ENCODE measurements around the gene TOR3A.

Gene TOR3A

DNA sequence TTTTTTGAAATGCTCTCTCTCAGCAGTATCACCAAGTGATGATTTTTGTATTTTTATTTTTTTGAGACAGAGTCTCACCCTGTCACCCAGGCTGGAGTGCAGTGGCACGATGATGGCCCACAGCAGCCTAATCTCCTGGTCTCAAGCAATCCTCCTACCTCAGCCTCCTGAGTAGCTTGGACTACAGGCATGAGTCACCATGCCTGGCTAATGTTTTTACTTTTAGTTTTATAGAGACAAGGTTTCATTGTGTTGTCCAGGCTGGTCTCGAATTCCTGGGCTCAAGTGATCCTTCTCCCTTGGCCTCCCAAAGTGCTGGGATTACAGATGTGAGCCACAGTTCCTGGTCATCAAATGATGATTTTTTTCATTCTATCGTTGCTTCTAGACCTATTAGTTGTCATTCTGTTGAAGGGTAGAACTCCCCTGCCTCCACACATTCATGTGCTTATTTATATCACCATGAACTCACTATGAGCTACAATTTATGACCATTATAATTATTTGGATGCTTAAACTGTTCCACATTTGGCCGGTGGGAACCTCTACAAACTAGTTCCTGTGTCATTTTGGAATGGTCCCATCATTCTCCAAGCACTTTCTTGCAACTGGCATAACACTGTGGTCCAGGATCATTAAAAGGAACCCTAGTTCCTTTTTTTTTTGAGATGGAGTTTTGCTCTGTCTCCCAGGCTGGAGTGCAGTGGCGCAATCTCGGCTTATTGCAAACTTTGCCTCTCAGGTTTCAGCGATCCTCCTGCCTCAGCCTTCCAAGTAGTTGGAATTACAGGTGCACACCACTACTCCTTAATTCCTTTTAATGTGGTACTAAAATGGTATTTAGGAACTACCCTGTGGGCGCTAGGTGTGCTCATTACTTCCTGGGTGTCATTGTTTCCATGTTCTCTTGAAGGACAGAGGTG lies 20.2 kb upstream of the TOR3A start:
- DNase-seq (ENCODE audit: low read depth, low spot score) = no peak
- no peak overlapping the region for H3K27ac ChIP-seq

DNA sequence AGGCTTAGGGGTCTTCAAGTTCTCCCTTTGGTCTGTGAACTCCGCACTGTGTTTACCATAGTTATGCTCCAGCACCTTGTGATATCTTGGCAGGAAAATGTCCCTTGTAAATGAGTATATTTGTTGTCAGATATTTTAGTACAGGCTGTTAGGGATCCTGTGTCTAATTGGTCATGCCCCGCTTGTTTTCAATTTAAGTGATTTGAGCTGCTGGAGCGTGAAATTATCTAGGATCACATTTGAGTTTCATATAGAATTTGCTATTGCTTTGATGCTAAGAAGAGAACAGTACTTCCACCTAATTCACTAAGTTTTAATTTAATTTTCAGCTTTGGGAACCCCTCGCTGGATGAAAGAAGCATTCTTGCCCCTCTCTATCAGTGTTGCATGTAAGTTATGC lies 15.4 kb upstream of the TOR3A start:
- no peak overlapping the region for H3K27ac ChIP-seq
- no peak for DNase-seq (ENCODE audit: low read depth, low spot score)

GRCh38 chr1:179077396-179077795 lies 4.5 kb upstream of the TOR3A start:
- no peak for DNase-seq (ENCODE audit: low read depth, low spot score)

DNA sequence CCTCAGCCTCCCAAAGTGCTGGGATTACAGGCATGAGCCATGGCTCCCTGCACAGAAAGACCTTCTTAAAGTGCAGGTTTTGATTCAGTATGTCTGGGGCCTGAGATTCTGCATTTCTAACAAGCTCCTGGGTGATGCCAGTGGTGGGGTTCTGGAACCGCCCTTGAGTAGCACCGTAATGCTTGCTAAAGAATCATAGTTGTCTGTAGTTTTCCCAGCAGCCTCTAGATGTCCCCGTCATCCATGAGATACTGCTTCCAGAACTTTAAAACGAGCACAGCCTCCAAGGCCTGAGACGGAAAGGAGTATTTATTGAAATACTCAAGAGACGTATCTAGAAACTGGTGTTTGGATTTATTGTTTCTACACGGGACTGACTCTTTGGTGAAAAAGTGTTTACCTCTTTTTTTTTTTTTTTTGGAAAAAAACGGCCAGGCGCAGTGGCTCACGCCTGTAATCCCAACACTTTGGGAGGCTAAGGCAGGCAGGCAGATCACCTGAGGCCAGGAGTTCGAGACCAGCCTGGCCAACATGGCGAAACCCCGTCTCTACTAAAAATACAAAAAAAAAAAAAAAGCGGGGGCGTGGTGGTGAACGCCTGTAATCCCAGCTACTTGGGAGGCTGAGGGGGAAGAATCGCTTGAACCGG lies 2.6 kb upstream of the TOR3A start:
- DNase-seq (ENCODE audit: low read depth, low spot score) = no peak

More at GRCh38 chr1:179077396-179077795, 4.5 kb upstream of the TOR3A start:
- no peak overlapping the region for H3K27ac ChIP-seq

DNA sequence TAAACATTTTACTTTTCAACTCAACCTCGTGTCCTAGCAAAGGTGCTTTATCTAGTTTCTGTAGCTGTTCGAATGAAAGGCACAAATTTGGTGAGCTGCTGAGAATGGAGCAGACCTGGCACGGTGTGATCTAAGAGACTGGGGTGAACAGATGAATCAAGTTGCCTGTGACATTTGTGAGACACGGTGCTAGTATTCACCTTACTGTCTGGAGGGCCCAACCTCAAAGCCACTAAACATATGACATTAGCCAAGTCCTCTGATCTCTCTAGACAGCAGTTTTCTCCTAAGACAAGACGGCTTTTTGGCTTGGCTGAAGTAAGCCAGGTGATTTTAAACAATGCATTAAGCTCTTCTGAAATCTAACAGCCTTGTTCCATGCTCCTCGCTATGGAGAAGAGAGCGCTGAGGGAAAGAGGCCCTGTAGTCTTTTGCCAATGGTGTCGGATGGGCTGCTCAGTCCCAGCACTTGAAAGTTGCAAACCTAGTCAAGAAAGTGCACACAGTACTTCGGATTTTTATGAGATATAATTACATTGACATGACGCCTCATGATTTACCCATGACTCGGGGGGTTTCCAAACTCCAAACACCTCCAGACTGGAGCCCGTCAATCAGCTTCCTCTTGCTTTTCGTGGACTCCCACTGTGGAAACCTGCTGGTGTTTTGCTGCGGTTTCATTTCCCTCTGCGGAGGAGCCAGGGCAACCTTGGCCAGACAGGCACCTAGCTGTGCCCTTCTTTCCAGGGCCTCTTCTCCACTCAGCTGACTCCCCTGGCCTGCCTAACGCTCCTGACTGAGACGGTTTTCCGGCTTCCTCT lies 794 bp upstream of the TOR3A start:
- H3K27ac ChIP-seq = peak overlapping the region; percentile 70
- DNase-seq (ENCODE audit: low read depth, low spot score) = no peak

More for the DNA sequence above, 2.6 kb upstream of the TOR3A start:
- H3K27ac ChIP-seq = no peak overlapping the region

GRCh38 chr1:179082333-179082998 lies 596 bp downstream of the TOR3A start:
- peak overlapping the region; percentile 70 for H3K27ac ChIP-seq
- no peak for DNase-seq (ENCODE audit: low read depth, low spot score)

DNA sequence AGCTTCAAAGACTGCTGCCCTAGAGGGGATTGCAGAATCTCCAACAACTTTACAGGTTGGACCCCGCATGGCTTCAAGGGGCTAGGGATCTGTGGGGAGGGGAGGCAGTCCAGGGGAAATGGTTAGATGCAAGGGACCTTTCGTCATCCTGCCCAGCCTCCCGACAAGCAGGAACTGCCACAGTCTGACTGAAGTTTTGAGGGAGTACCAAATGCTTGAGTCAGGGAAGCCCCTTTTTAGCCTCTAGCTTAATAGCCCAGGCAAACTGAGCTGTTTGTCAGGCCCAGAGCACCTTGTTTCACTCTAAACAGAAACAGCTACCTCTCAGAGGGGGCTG lies 1.1 kb downstream of the TOR3A start:
- peak overlapping the region; percentile 70 for H3K27ac ChIP-seq

GRCh38 chr1:179083533-179083932 lies 1.7 kb downstream of the TOR3A start:
- peak overlapping the region; percentile 70 for H3K27ac ChIP-seq
- no peak for DNase-seq (ENCODE audit: low read depth, low spot score)

More for the DNA sequence above, 1.1 kb downstream of the TOR3A start:
- no peak for DNase-seq (ENCODE audit: low read depth, low spot score)

DNA sequence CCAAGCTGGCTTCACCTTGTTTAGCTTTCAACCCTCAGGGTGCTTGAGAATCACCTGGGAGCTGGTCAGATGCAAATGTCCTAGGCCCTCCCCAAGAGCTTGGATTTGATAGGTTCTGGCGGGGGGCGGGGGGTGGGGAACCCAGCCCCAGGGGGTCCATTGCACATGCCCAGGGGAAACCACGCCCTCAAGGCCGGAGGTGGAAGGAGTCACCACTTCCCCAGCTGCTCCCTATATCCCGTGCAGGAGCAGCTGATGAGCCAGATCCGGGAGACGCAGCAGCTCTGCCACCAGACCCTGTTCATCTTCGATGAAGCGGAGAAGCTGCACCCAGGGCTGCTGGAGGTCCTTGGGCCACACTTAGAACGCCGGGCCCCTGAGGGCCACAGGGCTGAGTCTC lies 5.8 kb downstream of the TOR3A start:
- no peak overlapping the region for H3K27ac ChIP-seq
- no peak for DNase-seq (ENCODE audit: low read depth, low spot score)

GRCh38 chr1:179089827-179090482 lies 8.1 kb downstream of the TOR3A start:
- H3K27ac ChIP-seq = peak overlapping the region; percentile 64
- no peak for DNase-seq (ENCODE audit: low read depth, low spot score)

- no peak for DNase-seq (ENCODE audit: low read depth, low spot score)
- peak overlapping the region; percentile 64 for H3K27ac ChIP-seq
These were observed 8.7 kb downstream of the TOR3A start for GRCh38 chr1:179090522-179090921.

DNA sequence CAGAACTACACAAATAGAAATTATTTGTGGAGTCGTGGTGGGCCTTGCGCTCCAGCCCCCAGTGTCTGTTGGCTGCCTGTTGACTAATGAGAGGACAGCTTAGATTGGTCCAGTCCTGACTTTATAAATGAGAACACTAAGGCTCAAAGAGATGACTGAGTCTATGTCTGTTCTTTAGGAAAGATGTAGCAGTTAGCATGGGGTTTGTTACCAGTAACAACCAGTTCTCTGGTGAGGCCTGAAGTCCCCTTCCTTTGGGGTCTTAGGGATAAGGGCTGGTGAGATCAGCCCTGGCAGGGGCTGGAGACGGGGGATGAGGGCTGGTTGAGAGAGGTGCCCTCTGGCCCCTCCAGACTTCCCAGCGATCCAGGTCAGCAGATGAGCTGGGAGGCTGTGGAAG lies 9.1 kb downstream of the TOR3A start:
- peak overlapping the region; percentile 64 for H3K27ac ChIP-seq
- no peak for DNase-seq (ENCODE audit: low read depth, low spot score)

DNA sequence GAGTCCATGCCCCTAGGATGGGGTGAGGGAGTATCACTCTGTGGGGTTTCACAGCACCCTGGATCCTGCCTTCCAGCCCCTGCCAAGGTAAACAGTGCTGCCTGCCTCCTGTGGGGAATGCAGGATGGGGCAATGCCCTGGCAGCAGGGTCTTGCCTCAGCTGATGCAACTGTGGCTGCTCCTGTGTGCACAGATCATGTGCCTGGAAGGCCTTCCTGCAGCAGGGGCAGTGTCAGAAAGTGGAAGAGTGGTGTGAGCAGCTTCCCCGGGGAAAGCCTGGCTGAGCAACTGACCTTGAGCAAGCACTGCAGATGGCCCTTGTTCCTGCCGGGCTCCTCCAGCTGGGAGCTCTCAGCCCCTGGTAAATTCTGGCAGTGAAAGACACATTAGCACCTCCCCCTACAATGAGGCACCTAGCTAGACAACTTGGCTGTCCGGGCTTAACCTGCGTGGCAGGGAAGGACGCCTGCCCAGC lies 9.9 kb downstream of the TOR3A start:
- peak overlapping the region; percentile 64 for H3K27ac ChIP-seq

GRCh38 chr1:179092896-179093461 lies 11.1 kb downstream of the TOR3A start:
- no peak for DNase-seq (ENCODE audit: low read depth, low spot score)
- H3K27ac ChIP-seq = peak overlapping the region; percentile 64

More for the DNA sequence above, 9.9 kb downstream of the TOR3A start:
- no peak for DNase-seq (ENCODE audit: low read depth, low spot score)

DNA sequence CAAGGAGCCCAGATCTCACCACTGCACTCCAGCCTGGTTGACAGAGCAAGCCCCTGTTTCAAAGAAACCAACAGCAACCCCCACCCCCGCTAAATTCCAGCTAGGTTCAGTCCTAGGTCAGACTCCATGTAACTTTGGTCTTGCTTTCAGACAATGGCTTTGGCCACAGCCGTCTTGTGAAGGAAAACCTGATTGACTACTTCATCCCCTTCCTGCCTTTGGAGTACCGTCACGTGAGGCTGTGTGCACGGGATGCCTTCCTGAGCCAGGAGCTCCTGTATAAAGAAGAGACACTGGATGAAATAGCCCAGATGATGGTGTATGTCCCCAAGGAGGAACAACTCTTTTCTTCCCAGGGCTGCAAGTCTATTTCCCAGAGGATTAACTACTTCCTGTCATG lies 12.9 kb downstream of the TOR3A start:
- H3K27ac ChIP-seq = no peak overlapping the region
- DNase-seq (ENCODE audit: low read depth, low spot score) = no peak

GRCh38 chr1:179095377-179095776 lies 13.5 kb downstream of the TOR3A start:
- H3K27ac ChIP-seq = no peak overlapping the region
- DNase-seq (ENCODE audit: low read depth, low spot score) = no peak

GRCh38 chr1:179095924-179096323 lies 14.1 kb downstream of the TOR3A start:
- no peak for DNase-seq (ENCODE audit: low read depth, low spot score)
- H3K27ac ChIP-seq = no peak overlapping the region

- H3K27ac ChIP-seq = no peak overlapping the region
- DNase-seq (ENCODE audit: low read depth, low spot score) = no peak
These were observed 18.0 kb downstream of the TOR3A start for GRCh38 chr1:179099891-179100290.

GRCh38 chr1:179101566-179101965 lies 19.7 kb downstream of the TOR3A start:
- H3K27ac ChIP-seq = no peak overlapping the region
- DNase-seq (ENCODE audit: low read depth, low spot score) = no peak

Data from epithelial cell of prostate (primary cell).